Measurements from ENCODE around the gene MCHR1. TPM values are rescaled to one million over a fixed set of nuclear protein-coding genes. Genes with fewer than 3 reads are reported as not detected.
"Not testable (repeated sequence)": the region's sequence is repeated elsewhere in the genome, so short reads cannot be mapped to it uniquely, and the experiment has no call there.

The MCHR1 gene
- total and polyA plus RNA-seq, 2 of the 13 experiments (the other 11 are each of a cell fraction or from before 2014, with no cell fraction given), result 0.40 to 0.83 TPM

- TF ChIP-seq ZFY (CRISPR knock-in tag; IDR thresholded peaks at IDR 0.05), result peak; percentile 46; the same call in 1 of the 2 replicates
- no peak for TF ChIP-seq BRD4 (CRISPR knock-in tag; IDR thresholded peaks at IDR 0.05)
- TF ChIP-seq MAX (IDR thresholded peaks at IDR 0.05), result peak; percentile 63
Observed at GRCh38 chr22:40654522-40655167, 24.6 kb upstream of the MCHR1 start (continued).

GRCh38 chr22:40655941-40656340 is 23.3 kb upstream of the MCHR1 start:
- CTCF ChIA-PET (ENCODE audit: low intra/inter-chr PET ratio, low total read pairs); intact Hi-C loops (cut with micrococcal nuclease; ENCODE audit: unreplicated experiment); H3K9me3 ChIP-seq (ENCODE audit: low read length); H3K27ac ChIP-seq (ENCODE audit: extremely low read length, insufficient read depth, low read length); ATAC-seq; DNase-seq (ENCODE audit: low spot score); H3K4me2 ChIP-seq (ENCODE audit: low read depth, low read length); in situ Hi-C loops (cut with HindIII; ENCODE audit: extremely low pct_ligation_motif_present, low pct_unique_long_range_greater_than_20kb); H4K20me1 ChIP-seq (ENCODE audit: insufficient read depth, low read length); H3K4me3 ChIP-seq (replicated peaks in 1 of 3; ENCODE audit: insufficient read depth in 1 of 3, low read depth in 2 of 3, low read length in 3 of 3); FAIRE-seq; H3K27me3 ChIP-seq (ENCODE audit: control insufficient read depth in 1 of 2, insufficient read depth in 2 of 2, low read length in 2 of 2); H3K9ac ChIP-seq (ENCODE audit: insufficient read depth, low read depth, low read length); H2AFZ ChIP-seq (ENCODE audit: low read length); BruUV-seq (replicated peaks); H3K36me3 ChIP-seq (replicated peaks in 1 of 2; ENCODE audit: control insufficient read depth in 1 of 2, insufficient read depth in 2 of 2, low read length in 2 of 2); H3K79me2 ChIP-seq (ENCODE audit: insufficient read depth, low read length): not testable (repeated sequence)
- H3K4me1 ChIP-seq (ENCODE audit: insufficient read depth, low read length), result peaks cover 43% of the 10 kb centered on the region
- WGBS (ENCODE audit: low lambda C conversion rate), result 91% methylated on average over 3 of the region's 3 CpGs
- POLR2A ChIA-PET, result interaction anchor here (1.4 kb wide), 1 partner anchor 8 kb away, joined by 4 read pairs; no protein-coding TSS in a partner anchor

- H3K36me3 ChIP-seq (replicated peaks in 1 of 2; ENCODE audit: control insufficient read depth in 1 of 2, insufficient read depth in 2 of 2, low read length in 2 of 2); H3K27me3 ChIP-seq (ENCODE audit: control insufficient read depth in 1 of 2, insufficient read depth in 2 of 2, low read length in 2 of 2); H3K79me2 ChIP-seq (ENCODE audit: insufficient read depth, low read length); DNase-seq (ENCODE audit: low spot score); H4K20me1 ChIP-seq (ENCODE audit: insufficient read depth, low read length); intact Hi-C loops (cut with micrococcal nuclease; ENCODE audit: unreplicated experiment); H3K9me3 ChIP-seq (ENCODE audit: low read length); FAIRE-seq; H3K27ac ChIP-seq (ENCODE audit: extremely low read length, insufficient read depth, low read length); H3K4me3 ChIP-seq (replicated peaks in 1 of 3; ENCODE audit: insufficient read depth in 1 of 3, low read depth in 2 of 3, low read length in 3 of 3); BruUV-seq (replicated peaks); in situ Hi-C loops (cut with HindIII; ENCODE audit: extremely low pct_ligation_motif_present, low pct_unique_long_range_greater_than_20kb); POLR2A ChIA-PET; ATAC-seq; H2AFZ ChIP-seq (ENCODE audit: low read length); H3K9ac ChIP-seq (ENCODE audit: insufficient read depth, low read depth, low read length); H3K4me2 ChIP-seq (ENCODE audit: low read depth, low read length); CTCF ChIA-PET (ENCODE audit: low intra/inter-chr PET ratio, low total read pairs): not testable (repeated sequence)
- H3K4me1 ChIP-seq (ENCODE audit: insufficient read depth, low read length), result peaks cover 37% of the 10 kb centered on the region
- 91% methylated on average over 10 of the region's 10 CpGs for WGBS (ENCODE audit: low lambda C conversion rate)
Observed at GRCh38 chr22:40656651-40657050, 22.6 kb upstream of the MCHR1 start.

All from HepG2 (cell line).